PC-9 (cell line): ENCODE results near the gene ADAMTS4. TPM values are rescaled to one million over a fixed set of nuclear protein-coding genes. Genes with fewer than 3 reads are reported as not detected.

Experiments used
- BruUV-seq: library from RNA; stranded (reverse); fragments of 400-500 nt; replicated peaks from 2 replicates; lab custom pipeline; 2021; lab: Mats Ljungman, UMichigan
- CTCF ChIA-PET: fragments of 300-600 bp; sonication (Branson Sonifier 250); formaldehyde crosslinking; loops from one replicate; lab custom pipeline; 2022; ENCODE audit warnings: antibody characterized with exemption; lab: Charles Lee
- POLR2A ChIA-PET: fragments of 300-600 bp; sonication (Branson Sonifier 250); formaldehyde crosslinking; loops from one replicate; lab custom pipeline; 2022; ENCODE audit warnings: antibody characterized with exemption; ENCODE audit not compliant: unreplicated experiment; lab: Charles Lee
- DNase-seq, 2 experiments: peaks; one replicate each; pipeline versions ENCODE4 v3.0.0 to v3.0.0-alpha.2; 2015 to 2022; ENCODE audit warnings: mixed read lengths in 1 of 2
- H2AFZ ChIP-seq: fragments of 200-600 bp; sonication (generic); 2 replicates; pipeline ENCODE4 v1.8.1; 2017; ENCODE audit warnings: antibody characterized with exemption
- H3F3A ChIP-seq: fragments of 200-600 bp; sonication (generic); 2 replicates; pipeline ENCODE4 v1.8.1; 2017; ENCODE audit warnings: antibody characterized with exemption, mild to moderate bottlenecking, low read depth; ENCODE audit not compliant: insufficient read depth
- H3K27ac ChIP-seq: fragments of 200-600 bp; sonication (generic); 2 replicates; pipeline ENCODE4 v1.6.1; 2016; ENCODE audit warnings: mixed run types
- H3K27me3 ChIP-seq: fragments of 200-600 bp; sonication (generic); 2 replicates; pipeline ENCODE4 v1.6.1; 2016; ENCODE audit warnings: low read depth, mixed run types; ENCODE audit not compliant: insufficient read depth
- H3K36me3 ChIP-seq: fragments of 200-600 bp; sonication (generic); 2 replicates; pipeline ENCODE4 v1.6.1; 2016; ENCODE audit warnings: low read depth, mixed run types
- H3K4me1 ChIP-seq: fragments of 200-600 bp; sonication (generic); replicated peaks from 2 replicates; pipeline ENCODE4 v1.6.1; 2016; ENCODE audit warnings: mixed run types; ENCODE audit not compliant: insufficient read depth
- H3K4me2 ChIP-seq: fragments of 200-600 bp; sonication (generic); 2 replicates; pipeline ENCODE4 v1.6.1; 2017; ENCODE audit warnings: mixed run types
- H3K4me3 ChIP-seq: fragments of 200-600 bp; sonication (generic); 2 replicates; pipeline ENCODE4 v1.6.1; 2016; ENCODE audit warnings: mixed run types
- H3K79me2 ChIP-seq: fragments of 200-600 bp; sonication (generic); 2 replicates; pipeline ENCODE4 v1.6.1; 2017; ENCODE audit warnings: low read depth, mixed run types
- H3K9me2 ChIP-seq: fragments of 200-600 bp; sonication (generic); 2 replicates; pipeline ENCODE4 v1.8.1; 2017; ENCODE audit warnings: mild to moderate bottlenecking; ENCODE audit not compliant: insufficient read depth
- H3K9me3 ChIP-seq: fragments of 200-600 bp; sonication (generic); 2 replicates; pipeline ENCODE4 v1.8.1; 2016; ENCODE audit warnings: low read depth; ENCODE audit not compliant: insufficient read depth
- H4K20me1 ChIP-seq: fragments of 200-600 bp; sonication (generic); 2 replicates; pipeline ENCODE4 v1.8.1; 2017; ENCODE audit not compliant: insufficient read depth
- EZH2 ChIP-seq: fragments of 200-600 bp; sonication (generic); IDR thresholded peaks from 2 replicates; pipeline ENCODE4 v1.8.0; 2017; ENCODE audit warnings: antibody characterized with exemption, low read depth
- intact Hi-C: fragments of 100-400 bp; cut with micrococcal nuclease; formaldehyde crosslinking; loops from one replicate; pipeline ENCODE4 v1.10.0; 2022; ENCODE audit not compliant: unreplicated experiment
- total RNA-seq: library from RNA; stranded (reverse); gene quantifications from 2 replicates; pipeline ENCODE4 v1.2.3, GENCODE V29; 2021
- TF ChIP-seq, protein P1 (sequence below): fragments of 200-600 bp; sonication (generic); conservative IDR thresholded peaks from 2 replicates; pipeline ENCODE4 v1.6.1; 2017; ENCODE audit warnings: mixed run types, antibody characterized with exemption, mild to moderate bottlenecking, moderate library complexity

Gene ADAMTS4
- total RNA-seq, 1 experiment from 2014 or later: not detected

DNA sequence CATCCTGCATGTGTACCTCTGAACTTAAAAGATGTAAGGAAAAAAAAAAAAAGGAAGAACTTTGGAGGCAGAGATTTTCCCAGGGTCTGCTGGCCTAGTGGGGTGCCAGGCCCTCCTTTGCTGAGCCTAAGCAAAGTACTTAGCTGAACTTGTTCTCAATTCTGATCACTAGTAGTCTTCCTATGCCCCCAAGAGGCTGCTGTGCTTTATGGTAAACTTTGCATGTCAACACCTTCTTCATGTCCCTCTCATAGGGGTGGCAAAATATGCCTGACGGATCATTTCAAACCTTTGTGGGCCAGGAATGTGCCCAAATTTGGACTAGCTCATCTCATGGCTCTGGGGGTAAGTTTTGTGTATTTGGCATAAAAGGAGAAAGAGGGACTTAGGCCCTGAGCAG lies 41.0 kb downstream of the ADAMTS4 start:
- no peak for TF ChIP-seq EZH2
- TF ChIP-seq, protein P1, sequence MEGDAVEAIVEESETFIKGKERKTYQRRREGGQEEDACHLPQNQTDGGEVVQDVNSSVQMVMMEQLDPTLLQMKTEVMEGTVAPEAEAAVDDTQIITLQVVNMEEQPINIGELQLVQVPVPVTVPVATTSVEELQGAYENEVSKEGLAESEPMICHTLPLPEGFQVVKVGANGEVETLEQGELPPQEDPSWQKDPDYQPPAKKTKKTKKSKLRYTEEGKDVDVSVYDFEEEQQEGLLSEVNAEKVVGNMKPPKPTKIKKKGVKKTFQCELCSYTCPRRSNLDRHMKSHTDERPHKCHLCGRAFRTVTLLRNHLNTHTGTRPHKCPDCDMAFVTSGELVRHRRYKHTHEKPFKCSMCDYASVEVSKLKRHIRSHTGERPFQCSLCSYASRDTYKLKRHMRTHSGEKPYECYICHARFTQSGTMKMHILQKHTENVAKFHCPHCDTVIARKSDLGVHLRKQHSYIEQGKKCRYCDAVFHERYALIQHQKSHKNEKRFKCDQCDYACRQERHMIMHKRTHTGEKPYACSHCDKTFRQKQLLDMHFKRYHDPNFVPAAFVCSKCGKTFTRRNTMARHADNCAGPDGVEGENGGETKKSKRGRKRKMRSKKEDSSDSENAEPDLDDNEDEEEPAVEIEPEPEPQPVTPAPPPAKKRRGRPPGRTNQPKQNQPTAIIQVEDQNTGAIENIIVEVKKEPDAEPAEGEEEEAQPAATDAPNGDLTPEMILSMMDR: no peak
- no TSS peak for BruUV-seq
- intact Hi-C loops: no loop called here

DNA sequence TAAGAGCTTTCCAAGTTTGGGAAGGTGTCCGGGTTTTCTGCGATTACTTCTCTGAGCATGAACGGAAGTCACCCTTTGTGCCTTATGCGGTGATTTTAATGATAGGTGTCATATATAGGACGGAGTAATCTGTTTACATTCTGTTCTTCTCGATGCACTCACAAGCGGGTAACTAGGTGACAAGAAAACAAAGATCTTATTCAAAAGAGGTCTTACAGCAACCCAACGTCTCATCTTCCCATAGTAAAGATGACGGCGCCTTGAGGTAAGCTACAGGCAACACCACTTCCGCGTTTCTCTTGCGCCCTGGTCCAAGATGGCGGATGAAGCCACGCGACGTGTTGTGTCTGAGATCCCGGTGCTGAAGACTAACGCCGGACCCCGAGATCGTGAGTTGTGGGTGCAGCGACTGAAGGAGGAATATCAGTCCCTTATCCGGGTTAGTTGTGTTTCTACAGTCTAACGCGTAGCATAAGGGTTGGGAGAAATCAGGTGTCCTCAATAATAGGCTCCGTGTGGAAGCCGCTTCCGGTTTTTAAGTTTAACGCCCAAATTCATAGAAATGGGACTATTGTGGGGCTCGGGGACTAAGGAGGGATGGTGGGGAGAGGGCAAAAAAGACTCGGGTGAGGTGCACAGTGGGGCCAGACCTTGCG lies 45.0 kb downstream of the ADAMTS4 start, which contains the start of gene UFC1:
UFC1 (plus strand) TSS at position 297 of the 656 bp plus-strand sequence; CDS start at position 317, 20 bp downstream.
- intact Hi-C loops: no loop called here

More for the DNA sequence above, 41.0 kb downstream of the ADAMTS4 start:
- no peak overlapping the region for H3K27ac ChIP-seq
- CTCF ChIA-PET: no interaction called here
- no peaks in the 10 kb centered on the region for H3K9me3 ChIP-seq
- H3K79me2 ChIP-seq: peaks cover 32% of the 10 kb centered on the region
- H3K9me2 ChIP-seq: no peaks in the 10 kb centered on the region
- POLR2A ChIA-PET: interaction anchor here (0.7 kb wide), 1 partner anchor 1030 kb away, joined by 3 read pairs; no protein-coding TSS in a partner anchor
- H3K4me1 ChIP-seq: peaks cover 18% of the 10 kb centered on the region; the same call in 1 of the 2 replicates
- H3K4me2 ChIP-seq: no peak overlapping the region
- no peak overlapping the region for H3K4me3 ChIP-seq
- peaks cover 23% of the 10 kb centered on the region for H3F3A ChIP-seq
- no peaks in the 10 kb centered on the region for H4K20me1 ChIP-seq
- no peak overlapping the region for H2AFZ ChIP-seq
- no peak for DNase-seq
- peaks cover 16% of the 10 kb centered on the region for H3K36me3 ChIP-seq
- H3K27me3 ChIP-seq: no peaks in the 10 kb centered on the region

DNA sequence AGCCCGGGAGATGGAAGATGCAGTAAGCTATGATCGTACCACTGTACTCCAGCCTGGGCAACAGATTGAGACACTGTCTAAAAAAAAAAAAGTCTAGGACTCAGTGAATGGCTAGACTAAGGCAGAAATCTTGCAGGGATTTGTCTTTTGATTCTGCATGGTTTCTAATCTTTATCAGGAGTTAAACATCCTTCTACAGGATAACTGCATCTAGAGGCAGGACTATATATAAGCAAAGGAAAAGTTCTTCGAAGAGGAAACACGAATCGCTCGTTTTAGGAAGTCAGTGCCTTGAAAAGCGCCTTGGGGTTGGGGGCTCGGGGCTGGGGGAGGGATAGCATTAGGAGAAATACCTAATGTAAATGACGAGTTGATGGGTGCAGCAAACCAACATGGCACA lies 45.7 kb downstream of the ADAMTS4 start:
- Histone ChIP-seq H3K4me3 (peak overlapping the region; percentile 86), H3K4me2 (peak overlapping the region; percentile 90), H3K36me3 (peaks cover 9% of the 10 kb centered on the region; the same call in 1 of the 2 replicates), H4K20me1 (no peaks in the 10 kb centered on the region), H3K27ac (peak overlapping the region; percentile 99), H3K4me1 (peaks cover 4% of the 10 kb centered on the region; the same call in 1 of the 2 replicates), H3F3A (peaks cover 19% of the 10 kb centered on the region), H3K27me3 (no peaks in the 10 kb centered on the region), H3K79me2 (peaks cover 14% of the 10 kb centered on the region; the same call in 1 of the 2 replicates), H3K9me3 (no peaks in the 10 kb centered on the region), H3K9me2 (no peaks in the 10 kb centered on the region), H2AFZ (peak overlapping the region; percentile 91)
- TF ChIP-seq, protein P1: no peak
- TF ChIP-seq EZH2: no peak
- ChIA-PET POLR2A (interaction anchor here (0.6 to 1.1 kb wide), 3 partner anchors 13 to 73 kb away, joined by 3 to 15 read pairs (median 5); partner anchors contain the start of genes DEDD, PPOX and TOMM40L), CTCF (no interaction called here)
- DNase-seq: no peak
- no TSS peak for BruUV-seq
- intact Hi-C loops: no loop called here

More for the DNA sequence above, 45.0 kb downstream of the ADAMTS4 start, which contains the start of gene UFC1:
- CTCF ChIA-PET: no interaction called here
- peak within 1 kb of the TSS; percentile 99 for H3K27ac ChIP-seq
- H3K4me1 ChIP-seq: peaks cover 10% of the 10 kb centered on the region; the same call in 1 of the 2 replicates
- peak; percentile 74 to 88 for DNase-seq
- no peaks in the 10 kb centered on the region for H3K27me3 ChIP-seq
- peaks cover 9% of the 10 kb centered on the region; the same call in 1 of the 2 replicates for H3K36me3 ChIP-seq
- H3K9me3 ChIP-seq: no peaks in the 10 kb centered on the region
- H3F3A ChIP-seq: peaks cover 23% of the 10 kb centered on the region
- H4K20me1 ChIP-seq: no peaks in the 10 kb centered on the region
- BruUV-seq: TSS peak; percentile 84
- TF ChIP-seq, protein P1: no peak
- no peak for TF ChIP-seq EZH2
- peak within 1 kb of the TSS; percentile 90 for H3K4me2 ChIP-seq
- peak within 1 kb of the TSS; percentile 91 for H2AFZ ChIP-seq
- POLR2A ChIA-PET: interaction anchor here (0.6 to 1.1 kb wide), 3 partner anchors 12 to 72 kb away, joined by 3 to 15 read pairs (median 5); partner anchors contain the start of genes DEDD, PPOX and TOMM40L
- H3K4me3 ChIP-seq: peak within 1 kb of the TSS; percentile 86
- H3K79me2 ChIP-seq: peaks cover 14% of the 10 kb centered on the region; the same call in 1 of the 2 replicates
- no peaks in the 10 kb centered on the region for H3K9me2 ChIP-seq
